Daoy (cell line): ENCODE measurements around the gene B9D1. TPM values are rescaled to one million over a fixed set of nuclear protein-coding genes. Genes with fewer than 3 reads are reported as not detected.

ENCODE experiments used
- DNase-seq: peaks from one replicate; pipeline ENCODE4 v3.0.0-alpha.2; 2015; ENCODE audit warnings: low read depth
- total RNA-seq: library from RNA; depleted of rRNA; stranded (reverse); fragments of >200 nt; shearing (Covaris generic); gene quantifications from 2 replicates; pipeline ENCODE4 v1.2.3, GENCODE V29; 2014

B9D1 gene
- total RNA-seq, 1 experiment from 2014 or later: 33.8 TPM

DNA sequence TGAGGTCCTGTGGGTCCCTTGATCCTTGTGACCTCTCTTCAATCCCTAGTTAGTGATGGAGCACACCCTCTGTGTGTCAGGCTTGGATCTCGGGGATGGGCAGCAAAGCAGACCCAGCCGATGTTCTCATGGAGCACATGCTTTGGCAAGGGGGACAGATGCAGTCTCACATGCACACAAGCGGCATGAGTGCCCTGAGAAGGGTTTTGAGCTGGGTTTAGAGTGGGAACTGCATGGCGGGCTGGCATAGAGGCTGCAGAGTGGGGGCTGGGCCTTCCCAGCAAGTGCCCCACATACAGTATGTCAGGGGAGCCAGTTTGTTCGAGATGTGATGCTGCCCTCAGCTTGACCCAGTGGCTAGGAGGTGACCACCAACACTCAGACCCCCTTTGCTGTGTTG is 41.6 kb downstream of the B9D1 start:
- no peak for DNase-seq

DNA sequence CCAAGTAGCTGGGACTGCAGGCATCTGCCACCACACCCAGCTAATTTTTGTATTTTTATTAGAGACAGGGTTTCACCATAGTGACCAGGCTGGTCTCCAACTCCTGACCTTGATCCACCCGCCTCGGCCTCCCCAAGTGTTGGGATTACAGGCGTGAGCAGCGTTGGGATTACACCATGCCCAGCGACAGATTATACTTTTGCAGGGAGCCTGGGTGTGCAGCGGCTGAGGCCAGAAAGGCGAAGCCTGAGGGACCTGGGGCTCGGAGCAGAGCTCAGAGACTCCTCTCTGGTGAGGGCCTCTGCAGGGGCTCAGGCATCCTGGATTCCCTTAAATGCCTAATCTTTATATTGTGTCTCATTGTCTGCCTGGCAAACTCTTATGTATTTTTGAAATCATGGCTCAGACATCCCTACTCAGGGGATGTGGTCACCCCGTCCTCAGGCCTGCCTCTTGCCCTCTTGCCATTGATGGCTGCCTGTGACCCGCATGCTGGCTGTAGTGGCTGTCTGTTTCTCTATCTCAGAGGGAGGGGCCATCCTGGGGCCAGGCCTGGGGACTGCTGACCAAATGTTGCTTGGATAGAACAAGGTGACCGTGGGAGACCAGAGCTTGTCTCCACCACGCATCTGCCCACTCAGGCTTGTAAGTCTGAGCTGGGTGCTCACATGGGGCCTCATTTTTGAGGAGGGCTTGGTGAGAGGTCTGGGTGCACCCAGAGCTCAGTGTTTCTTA is 42.6 kb downstream of the B9D1 start:
- no peak for DNase-seq

DNA sequence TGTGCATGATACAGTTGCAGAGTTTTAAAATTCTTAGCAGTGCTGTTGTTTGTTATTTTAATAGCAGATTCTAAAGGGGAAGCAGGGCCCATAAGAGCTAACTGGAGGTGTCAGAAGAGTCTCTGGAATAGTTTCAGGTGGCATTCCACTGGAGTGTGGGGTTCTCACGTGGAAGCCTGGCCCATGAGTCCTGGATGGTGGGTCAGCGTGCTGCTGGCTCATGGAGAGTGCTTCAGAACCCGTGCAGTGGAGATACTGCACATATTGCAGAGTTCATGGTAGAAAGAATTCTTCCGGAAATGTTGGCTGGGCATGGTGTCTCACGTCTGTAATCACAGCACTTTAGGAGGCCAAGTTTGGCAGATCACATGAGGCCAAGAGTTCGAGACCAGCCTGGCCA is 43.9 kb downstream of the B9D1 start:
- no peak for DNase-seq

DNA sequence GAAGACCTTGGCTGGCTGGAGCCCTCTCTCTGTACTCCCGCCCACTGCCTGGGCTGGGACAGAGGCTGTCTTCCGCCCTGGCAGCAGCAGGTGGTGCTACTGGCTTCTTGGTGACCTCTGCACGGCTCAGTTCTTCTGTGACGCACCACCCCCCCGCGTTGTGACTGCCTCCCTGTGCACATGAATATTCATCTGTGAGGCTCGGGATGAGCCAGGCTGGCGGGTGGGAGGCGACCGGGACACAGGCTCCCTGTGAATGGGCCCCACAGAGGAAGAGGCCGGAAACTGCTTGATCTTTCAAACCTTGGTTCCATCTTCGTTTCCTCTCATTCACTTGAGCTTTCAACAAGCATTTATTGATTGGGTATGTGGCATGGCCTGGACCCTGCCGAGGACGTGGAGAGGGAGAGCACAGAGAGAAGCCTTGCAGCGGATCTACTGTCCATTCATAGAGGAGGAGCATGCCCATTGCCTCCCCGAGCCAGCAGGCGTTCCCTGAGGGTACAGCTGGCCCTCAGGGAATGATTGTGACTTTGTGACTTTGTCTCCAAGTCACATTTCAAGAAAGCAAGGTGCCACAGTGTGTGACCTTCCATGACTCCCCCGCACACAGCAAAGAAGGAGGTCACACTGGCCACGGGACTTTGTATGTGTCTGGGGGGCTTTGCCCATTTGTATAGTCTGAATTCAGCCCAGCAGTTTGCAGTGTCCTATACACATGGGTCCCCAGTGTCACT is 45.0 kb downstream of the B9D1 start:
- peak; percentile 85 for DNase-seq

DNA sequence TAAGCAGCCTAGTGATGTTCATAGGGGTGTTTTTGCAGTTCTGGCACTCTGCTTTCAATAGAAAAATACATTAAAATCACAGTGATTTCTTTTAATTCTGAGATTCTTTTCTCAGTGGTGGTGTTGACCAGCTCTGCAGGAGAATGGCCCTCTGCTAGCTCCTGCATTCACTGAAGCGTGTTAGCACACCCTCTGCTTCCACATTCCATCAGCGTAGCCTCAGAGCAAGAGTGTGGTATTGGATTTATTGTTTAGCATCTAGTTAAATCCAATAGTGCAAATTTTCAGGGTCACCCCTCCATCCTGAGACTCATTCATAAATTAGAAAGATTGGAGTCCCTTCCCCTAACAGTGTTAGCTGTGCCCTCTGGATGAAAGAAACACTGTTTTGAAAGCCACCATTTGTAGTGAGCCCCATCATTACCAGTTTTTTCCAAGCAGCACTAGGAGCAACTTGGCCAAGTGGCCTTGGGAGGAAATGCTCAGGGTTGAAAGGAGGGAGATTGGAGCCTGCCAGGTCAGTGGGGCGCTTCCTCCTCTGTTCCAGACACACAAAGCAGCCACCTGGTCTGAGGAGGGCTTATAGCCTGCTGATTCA is 45.7 kb downstream of the B9D1 start:
- DNase-seq: no peak

DNA sequence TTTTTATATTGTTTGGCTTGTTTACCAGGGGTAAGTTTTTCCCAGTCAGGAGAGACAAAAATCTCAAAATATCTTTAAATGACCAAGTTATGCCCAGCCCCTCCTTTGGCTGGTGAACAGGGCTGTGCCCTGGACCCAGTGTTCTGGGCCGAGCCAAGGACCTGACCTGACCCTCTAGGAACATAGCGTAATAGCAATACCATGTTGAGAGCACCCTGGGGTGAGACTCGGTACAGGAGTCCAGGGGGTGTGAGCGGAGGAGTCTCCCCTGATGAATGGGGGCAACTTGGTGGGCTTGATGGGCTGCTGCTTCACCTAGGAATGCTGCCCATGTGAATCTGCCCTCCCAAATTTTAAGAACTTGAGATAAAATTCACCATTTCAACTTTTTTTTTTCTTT is 47.4 kb downstream of the B9D1 start:
- no peak for DNase-seq

DNA sequence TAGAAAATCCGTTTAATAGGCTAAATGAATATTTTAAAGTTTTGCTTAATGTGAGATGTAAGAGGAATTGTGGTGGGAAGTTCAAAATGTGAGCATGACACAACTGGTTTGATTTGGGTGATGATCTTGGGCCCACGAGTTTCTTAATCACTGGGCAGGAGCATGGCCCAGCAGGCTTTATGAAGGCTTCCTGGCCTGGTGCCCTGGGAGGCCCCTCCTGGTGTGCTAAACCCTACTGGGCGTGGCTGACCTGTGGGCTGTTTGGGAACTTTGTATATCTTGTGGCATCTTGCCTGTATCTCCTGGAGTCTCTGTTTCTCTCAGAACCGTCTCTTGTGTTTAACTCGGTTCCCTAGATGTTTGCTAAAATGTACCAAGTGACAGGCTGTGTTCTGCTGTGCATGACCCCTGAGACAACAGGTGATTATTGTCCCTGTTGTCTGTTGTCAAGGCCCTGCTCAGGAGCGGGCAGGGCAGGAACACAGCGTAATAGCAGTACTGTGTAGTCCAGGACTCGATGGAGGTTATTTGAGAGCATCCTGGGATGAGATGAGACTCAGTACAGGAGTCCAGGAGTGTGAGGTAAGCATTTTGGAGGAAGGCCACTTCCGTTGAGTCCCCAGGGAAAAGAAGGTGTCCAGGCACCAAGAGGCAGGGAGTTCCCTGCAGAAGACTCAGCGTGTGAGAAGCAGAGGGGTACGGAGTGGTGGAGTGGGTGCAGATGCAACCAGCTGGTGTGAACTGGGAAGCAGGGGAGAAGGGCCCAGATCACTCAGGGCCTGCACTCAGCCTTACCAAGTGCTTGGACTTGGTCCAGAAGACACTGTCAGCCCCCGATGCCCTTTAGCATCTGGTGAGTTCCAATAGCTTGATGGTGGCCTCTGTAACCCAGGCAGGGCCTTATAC is 48.5 kb downstream of the B9D1 start:
- no peak for DNase-seq

DNA sequence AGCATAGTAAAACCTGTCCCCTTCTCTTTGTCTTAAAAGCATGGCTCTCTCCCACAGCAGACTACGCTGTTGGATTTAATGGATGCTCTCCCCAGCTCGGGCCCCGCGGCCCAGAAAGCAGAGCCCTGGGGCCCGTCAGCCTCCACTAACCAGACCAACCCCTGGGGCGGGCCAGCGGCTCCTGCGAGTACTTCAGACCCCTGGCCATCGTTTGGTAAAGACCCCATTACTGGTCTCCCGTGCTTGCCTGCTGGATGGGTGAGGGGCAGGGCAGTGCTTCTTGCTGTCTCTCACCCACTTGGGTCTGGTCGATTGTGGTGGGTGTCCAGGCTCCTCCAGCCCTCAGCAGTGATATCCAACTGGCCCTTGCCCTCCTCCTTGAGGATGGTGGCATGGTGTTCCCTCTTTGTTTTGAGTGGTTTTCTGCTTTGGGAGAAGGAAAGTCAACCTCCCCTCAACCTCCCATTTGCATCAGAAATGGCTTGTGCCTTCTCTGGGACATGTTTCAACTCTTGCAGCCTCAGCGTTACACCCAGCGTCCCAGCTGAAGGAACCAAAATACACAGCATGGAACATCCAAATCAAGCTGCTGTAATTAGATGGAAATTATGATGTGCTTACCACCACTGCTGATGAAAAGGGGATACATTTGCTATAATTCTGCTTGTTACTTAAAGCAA is 49.3 kb downstream of the B9D1 start:
- DNase-seq: no peak

DNA sequence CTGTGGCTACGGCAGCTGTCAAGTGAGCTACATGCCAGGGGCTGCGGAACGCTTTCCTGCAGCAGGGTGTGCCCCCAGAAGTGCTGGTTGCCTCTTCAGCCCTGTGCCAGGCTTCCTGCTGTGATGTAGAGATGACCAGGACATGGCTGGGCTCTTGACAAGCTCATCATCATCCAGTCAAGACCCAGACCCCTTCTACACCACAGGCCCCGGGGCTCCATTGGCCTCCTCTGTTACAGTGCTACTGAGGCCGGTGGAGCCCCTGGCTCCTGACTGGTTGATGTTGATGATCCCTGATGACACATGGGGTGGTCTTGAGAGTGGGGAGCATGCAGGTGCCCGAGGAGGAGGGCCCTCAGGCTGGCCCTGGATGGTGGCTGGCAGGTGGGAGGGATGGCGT is 50.1 kb downstream of the B9D1 start:
- DNase-seq: no peak

DNA sequence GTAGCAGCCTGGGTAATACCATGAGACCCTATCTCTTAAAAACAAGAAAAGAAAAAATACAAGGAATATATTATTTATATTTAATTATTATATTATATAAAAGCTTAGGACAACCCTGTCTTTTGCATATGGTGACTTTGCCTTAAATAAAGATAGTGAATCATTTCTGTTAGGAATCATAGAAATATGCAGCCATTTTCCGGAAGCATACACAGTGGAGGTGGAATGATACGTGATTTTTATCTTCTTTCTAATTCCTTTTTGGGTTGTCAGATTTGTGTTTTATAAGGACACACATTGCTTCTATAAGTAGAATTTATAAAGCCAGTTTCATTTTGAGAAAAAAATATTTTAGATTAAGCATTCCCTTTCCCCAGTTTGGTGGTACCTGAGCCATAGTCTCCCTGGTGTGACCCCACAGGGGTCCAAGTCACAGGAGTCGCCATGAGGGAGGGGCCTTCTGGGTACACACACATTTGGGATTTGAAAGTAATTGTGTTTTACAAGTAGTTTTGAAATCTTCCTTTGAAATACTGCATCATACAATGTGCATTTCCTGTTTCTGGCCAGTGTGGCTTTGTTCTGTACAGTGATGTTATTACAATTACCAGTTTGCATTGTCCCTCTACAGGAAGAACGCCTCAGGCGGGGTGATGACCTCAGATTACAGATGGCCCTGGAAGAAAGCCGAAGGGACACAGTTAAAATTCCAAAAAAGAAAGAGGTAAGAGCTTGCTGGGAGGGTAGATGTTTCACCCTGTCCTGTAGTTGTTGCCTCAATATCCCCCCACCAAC is 50.9 kb downstream of the B9D1 start:
- DNase-seq: no peak

DNA sequence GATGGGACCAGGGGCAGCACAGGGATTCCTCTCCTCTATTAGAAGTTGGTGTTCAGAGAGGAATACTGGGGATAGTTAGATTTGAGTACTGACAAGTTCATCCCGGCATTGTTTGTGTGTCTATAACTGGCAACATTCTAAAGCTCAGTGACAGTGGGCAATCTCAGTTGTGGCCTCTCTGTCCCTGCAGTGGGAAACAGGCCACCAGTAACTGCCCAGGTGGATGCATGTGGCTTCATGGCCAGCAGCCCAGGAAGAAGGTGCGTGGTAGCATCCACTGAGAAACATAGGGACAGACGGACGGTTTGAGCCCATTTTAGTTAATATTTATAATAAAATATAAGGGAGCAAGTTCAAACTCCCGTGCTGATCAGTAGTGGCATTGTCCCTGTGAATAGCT is 51.5 kb downstream of the B9D1 start:
- no peak for DNase-seq

DNA sequence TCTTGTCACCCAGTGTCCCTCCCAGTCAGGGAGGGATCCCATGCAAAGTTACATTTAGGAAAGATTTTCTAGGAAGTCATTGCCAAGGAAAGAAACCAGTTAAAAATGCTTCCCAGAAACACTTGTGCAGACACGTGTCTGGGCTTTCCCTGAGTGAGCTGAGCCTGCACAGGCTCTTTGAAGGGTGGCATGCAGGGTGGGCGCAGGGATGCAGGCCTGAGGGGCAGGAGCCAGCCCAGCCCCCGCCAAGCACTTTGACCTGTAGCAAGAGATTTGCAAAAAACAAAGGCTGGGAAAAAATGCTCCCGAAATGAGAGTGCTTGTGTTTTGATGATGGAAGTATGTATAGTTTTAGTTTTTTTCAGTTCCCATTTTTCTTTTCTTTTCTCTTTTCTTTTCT is 52.4 kb downstream of the B9D1 start:
- no peak for DNase-seq

DNA sequence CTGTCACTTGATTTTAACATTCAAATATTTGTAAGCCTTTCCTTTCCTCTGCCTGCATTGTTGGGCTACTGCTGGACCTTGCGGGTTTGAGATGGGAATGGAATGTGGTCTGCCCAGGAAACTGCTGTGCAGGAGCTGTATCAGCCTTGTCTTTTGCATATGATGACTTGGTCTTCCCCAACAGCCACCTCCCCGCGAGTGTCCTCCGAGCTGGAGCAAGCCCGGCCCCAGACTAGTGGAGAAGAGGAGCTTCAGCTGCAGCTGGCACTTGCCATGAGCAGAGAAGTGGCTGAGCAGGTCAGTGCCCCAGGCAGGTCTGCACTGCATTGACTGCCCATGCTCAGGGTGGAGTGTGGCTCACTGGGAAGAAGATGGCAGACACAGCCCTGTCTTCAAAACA is 52.8 kb downstream of the B9D1 start:
- no peak for DNase-seq

DNA sequence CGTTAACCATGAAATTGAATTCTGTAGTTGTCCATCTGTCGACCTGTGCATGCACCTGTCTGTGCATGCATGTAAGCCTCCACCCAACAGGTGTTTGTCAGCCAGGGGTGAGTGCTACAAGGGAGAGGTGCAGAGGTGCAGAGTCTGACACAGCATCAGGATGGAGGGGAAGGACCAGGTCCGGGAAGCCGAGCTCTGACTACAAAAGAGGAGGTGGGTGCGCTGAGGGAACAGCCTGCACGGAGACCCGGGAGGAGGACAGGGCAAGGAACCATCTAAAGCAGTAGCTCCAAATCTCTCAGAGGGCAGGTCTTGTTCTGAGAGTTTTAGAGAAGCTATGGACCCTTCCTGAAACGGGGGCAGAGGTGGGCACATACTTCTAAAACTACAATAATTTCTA is 54.1 kb downstream of the B9D1 start:
- DNase-seq: no peak

DNA sequence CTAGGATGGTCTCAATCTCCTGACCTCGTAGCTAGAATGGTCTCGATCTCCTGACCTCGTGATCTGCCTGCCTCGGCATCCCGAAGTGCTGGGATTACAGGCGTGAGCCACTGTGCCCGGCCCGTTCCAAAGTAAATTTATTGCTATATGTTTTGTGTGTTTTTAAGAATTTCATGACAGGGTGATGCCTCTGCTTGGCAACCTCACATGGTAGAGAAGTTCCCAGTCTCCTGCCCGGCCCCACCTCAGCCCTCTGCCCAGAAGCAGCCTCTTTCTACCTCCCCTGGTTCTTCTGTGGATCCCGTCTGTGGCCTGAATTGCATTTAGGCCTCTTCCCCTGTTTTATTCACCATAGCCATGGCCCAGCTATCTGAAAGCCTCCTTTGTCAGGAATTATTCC is 55.0 kb downstream of the B9D1 start:
- no peak for DNase-seq

DNA sequence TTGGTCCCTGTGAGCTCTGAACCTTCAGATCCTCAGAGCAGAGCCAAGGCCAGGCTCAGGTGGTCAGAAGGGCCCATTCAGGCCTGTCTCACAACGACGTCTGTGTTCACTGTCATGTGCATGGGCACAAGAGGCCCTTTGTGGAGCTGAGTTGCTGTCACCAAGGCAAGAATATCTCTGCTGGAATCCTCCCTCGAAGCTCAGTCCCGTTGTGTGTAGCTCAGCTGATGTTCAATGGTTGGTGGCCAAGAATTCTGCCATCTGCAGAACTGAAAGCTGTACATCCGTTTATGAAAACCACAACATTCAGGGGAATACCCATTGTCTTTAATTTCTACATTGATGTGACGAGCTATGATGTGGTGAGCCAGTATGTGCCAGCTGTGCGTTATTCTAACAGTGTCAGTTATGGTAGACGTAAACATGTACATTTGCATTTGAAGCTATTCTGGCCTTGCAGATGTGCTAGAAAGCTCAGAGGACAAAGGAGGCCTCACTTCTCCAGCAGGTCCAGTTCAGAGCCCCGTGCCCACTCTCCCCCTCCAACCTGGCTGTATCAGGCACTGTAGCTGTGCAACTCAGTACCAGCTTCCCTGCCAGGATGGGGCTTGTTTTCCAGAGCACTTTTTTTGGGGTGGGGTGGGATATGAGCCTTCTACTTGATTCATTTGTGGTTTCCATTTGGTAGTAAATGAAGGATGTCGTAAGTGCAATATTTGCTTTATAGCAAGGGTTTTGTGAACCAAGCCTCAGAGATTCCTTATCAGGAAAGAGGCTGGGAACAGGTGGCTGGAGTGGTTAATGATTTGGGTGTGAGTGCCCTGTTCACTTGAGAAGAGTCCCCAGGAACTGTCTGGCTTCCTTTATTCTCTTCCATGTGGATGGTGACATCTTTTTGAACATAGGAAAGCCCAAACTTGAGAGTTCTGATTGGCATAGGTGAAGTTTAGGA is 56.1 kb downstream of the B9D1 start:
- peak; percentile 18 for DNase-seq

DNA sequence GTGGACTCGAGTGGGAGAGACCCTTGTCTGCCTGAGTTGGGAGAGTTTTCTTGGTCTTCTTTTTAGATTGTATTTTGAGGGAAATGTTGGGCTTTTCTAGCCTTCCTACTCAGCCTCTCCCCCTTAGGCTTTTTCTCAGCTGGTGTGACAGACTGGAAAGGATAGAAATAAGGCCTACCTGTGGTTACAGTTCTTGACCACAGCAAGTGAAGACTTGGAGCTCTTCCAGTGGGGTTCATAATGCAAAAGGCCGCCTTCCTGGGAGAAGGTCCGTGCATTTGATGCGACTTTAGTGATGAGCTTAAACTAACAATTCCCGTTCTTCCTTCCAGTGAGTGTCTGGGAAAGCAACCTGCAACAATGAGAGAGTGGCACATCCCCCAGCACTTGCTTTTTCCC is 56.8 kb downstream of the B9D1 start:
- DNase-seq: no peak

DNA sequence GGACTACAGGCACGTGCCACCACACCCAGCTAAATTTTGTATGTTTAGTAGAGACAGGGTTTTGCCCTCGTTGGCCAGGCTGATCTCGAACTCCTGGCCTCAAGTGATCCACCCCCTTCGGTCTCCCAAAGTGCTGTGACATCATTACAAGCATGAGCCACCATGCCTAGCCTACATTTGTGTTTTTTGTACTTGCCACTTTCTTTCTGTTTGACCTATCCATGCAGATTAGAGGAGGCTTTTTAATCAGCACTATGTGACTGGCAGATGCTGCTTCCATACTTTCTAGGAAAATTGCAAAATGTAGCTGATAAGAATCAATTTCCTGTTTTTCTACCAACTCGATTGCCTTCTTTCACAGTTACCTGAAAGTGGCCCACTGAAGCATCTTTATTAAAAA is 57.3 kb downstream of the B9D1 start:
- no peak for DNase-seq

DNA sequence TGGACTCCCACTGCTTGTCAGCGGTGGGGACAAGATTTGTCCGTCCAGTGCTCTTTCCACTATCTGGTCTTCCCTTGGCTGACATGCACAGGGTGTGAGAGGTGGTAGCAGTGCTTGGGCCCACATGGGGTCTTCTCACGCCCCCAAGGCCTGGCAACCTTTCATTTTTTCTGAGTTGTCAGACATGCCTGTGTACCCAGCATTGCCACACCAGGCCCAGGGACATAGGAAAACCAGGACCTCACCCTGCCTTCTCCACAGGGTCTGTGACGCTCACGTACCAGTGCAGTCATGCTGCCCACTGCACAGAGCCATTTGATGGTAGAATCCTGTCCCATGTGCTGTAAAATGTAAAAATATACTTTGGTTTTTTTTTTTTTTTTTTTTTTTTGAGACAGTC is 57.8 kb downstream of the B9D1 start:
- no peak for DNase-seq

DNA sequence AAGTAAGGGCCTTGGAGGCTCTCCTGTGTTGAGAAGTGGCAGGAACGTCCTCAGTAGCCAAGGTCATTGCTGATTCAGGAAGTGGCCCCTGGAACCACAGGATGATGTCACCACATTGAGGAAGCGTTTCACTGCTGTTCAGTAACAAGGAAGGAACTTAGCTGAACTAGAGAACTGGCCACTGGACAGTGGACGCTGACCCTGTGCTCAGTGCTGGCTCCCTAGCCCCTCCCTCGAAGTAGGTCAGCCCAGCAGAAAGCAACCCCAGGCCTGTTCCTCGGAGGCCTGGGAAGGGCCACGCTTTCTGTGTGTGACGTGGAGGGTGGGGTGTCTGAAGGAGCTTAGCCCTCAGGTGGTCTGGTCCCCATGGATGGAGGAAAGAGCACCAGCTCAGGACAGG is 58.3 kb downstream of the B9D1 start:
- peak; percentile 75 for DNase-seq
